Left ventricle myocardium inferior (tissue), 1 donor: Measurements from ENCODE around the gene HRH2. TPM values are rescaled to one million over a fixed set of nuclear protein-coding genes. Genes with fewer than 3 reads are reported as not detected.

Source experiments
- DNase-seq: peaks from one replicate; pipeline ENCODE4 v3.0.0-alpha.2; 2020
- H3K27ac ChIP-seq: fragments of 200-600 bp; replicated peaks from 2 replicates; pipeline ENCODE4 v1.8.0; 2021
- H3K27me3 ChIP-seq: fragments of 200-600 bp; 2 replicates; pipeline ENCODE4 v1.8.0; 2021; ENCODE audit warnings: low read depth
- H3K36me3 ChIP-seq: fragments of 200-600 bp; 2 replicates; pipeline ENCODE4 v1.8.0; 2021
- H3K4me1 ChIP-seq: fragments of 200-600 bp; 2 replicates; pipeline ENCODE4 v1.8.0; 2021
- H3K4me3 ChIP-seq: fragments of 200-600 bp; 2 replicates; pipeline ENCODE4 v1.8.0; 2021; ENCODE audit warnings: mild to moderate bottlenecking, moderate library complexity
- H3K9me3 ChIP-seq: fragments of 200-600 bp; replicated peaks from 2 replicates; pipeline ENCODE4 v1.8.0; 2021
- intact Hi-C: fragments of 100-400 bp; cut with micrococcal nuclease; formaldehyde crosslinking; loops from one replicate; pipeline ENCODE4 v1.11.0; 2022
- total RNA-seq: library from RNA; stranded (reverse); fragmentation: NEBNext Ultra II Directional; extraction: Animal tissue kit (Norgen Biotek cat#: 25700); gene quantifications from one replicate; pipeline ENCODE4 v1.2.1, GENCODE V29; 2021
- TF ChIP-seq, protein P1 (sequence below): fragments of 200-600 bp; IDR thresholded peaks from 2 replicates; pipeline ENCODE4 v1.8.0; 2021; ENCODE audit warnings: antibody characterized with exemption, mild to moderate bottlenecking, borderline replicate concordance
- donor health status: DM: no; HTN: yes; CAD: no; lungs with severe emphysema.

Gene HRH2
- total RNA-seq, 1 donor from 2014 or later, result 47.7 TPM

- no peaks in the 10 kb centered on the region for H3K4me1 ChIP-seq
- no peak overlapping the region for H3K4me3 ChIP-seq
- H3K9me3 ChIP-seq, result no peaks in the 10 kb centered on the region
- intact Hi-C loops, result no loop called here
- H3K27ac ChIP-seq, result no peak overlapping the region
- TF ChIP-seq, protein P1, sequence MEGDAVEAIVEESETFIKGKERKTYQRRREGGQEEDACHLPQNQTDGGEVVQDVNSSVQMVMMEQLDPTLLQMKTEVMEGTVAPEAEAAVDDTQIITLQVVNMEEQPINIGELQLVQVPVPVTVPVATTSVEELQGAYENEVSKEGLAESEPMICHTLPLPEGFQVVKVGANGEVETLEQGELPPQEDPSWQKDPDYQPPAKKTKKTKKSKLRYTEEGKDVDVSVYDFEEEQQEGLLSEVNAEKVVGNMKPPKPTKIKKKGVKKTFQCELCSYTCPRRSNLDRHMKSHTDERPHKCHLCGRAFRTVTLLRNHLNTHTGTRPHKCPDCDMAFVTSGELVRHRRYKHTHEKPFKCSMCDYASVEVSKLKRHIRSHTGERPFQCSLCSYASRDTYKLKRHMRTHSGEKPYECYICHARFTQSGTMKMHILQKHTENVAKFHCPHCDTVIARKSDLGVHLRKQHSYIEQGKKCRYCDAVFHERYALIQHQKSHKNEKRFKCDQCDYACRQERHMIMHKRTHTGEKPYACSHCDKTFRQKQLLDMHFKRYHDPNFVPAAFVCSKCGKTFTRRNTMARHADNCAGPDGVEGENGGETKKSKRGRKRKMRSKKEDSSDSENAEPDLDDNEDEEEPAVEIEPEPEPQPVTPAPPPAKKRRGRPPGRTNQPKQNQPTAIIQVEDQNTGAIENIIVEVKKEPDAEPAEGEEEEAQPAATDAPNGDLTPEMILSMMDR, result no peak
- peaks cover 84% of the 10 kb centered on the region for H3K27me3 ChIP-seq
- H3K36me3 ChIP-seq, result no peaks in the 10 kb centered on the region
- DNase-seq, result no peak
These were observed 83.7 kb downstream of the HRH2 start for GRCh38 chr5:175741556-175741955.

DNA sequence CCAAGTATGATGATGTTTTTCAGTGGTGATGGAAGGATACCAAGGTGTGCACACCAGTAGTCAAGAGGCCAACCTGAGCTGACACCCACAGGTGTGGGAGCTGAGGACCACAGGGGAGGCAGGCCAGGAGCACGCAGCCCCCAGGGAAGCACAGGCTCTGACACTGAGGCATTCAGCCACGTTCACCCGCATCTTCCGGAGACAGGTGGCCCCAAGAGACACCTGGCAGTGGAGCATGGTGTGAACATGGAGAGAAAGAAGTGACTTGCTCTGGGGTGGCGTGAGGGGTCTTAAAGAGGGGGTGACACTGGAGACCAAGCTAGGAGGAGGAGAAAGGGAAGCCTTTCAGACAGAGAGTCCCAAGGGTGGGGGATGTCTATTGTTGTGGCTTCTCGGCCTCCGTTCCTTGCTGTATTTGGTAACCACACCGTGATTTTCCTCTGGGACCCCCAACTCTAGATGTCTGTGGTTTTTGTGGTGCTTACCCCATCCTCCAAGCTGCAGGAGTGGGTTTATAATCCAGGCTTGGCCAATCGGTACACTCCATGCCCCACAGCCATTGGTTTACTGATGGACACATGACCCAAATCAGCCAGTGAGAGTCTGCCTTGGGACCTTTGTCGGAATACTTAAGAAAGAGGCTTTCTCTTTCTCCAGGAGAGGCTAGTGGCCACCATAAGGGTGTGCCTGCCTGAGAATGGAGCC is 84.6 kb downstream of the HRH2 start:
- TF ChIP-seq, protein P1, result no peak
- no peak for DNase-seq
- H3K4me1 ChIP-seq, result no peaks in the 10 kb centered on the region
- intact Hi-C loops, result no loop called here
- no peaks in the 10 kb centered on the region for H3K36me3 ChIP-seq
- H3K27ac ChIP-seq, result no peak overlapping the region
- peaks cover 78% of the 10 kb centered on the region for H3K27me3 ChIP-seq
- no peak overlapping the region for H3K4me3 ChIP-seq
- H3K9me3 ChIP-seq, result no peaks in the 10 kb centered on the region

DNA sequence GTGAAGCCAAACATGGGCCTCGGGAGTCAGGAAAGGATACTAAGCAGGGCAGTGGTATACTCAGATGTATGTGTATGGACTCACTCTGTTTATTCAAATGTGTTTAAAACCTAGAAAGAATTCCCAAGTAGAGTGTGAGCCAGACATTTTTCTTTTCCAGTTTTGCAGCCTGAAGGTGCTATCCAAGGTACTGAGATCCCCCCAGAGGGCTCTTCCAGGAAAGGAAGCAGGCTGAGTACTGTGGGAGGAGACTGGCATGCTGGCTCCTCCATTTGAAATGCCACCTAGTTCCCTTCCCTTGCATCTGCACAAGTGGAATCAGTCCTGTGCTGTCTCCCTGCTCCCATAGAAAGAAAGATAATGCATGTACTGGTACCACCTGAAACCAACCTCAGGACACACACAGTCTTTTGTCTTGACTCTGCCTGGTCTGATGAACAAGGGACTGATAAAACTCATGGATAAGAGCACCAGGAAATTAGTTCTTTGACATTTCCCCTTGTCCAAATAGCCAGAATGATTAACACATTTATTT is 85.9 kb downstream of the HRH2 start:
- H3K4me3 ChIP-seq, result no peak overlapping the region
- no peak for DNase-seq
- no peaks in the 10 kb centered on the region for H3K4me1 ChIP-seq
- TF ChIP-seq, protein P1, result no peak
- intact Hi-C loops, result no loop called here
- H3K27ac ChIP-seq, result no peak overlapping the region
- H3K9me3 ChIP-seq, result no peaks in the 10 kb centered on the region
- H3K27me3 ChIP-seq, result peaks cover 72% of the 10 kb centered on the region
- H3K36me3 ChIP-seq, result no peaks in the 10 kb centered on the region

DNA sequence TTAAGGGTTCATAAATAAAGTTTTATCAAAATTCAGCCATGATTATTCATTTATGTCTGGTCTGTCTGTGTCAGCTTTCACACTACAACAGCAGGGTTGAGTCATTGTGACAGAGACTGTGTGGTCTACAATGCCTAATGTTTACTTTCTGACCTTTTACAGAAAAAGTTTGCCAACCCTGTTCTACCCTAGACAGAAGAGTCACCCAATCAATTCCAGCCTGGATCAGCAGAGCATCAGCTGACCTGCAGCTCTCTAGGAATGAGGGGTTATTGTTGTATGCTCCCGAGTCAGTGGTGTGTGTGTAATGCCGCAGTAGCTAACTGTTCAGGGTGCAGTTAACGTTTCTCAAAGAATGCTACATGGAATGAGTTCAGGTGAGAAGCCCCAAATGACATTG is 87.3 kb downstream of the HRH2 start:
- intact Hi-C loops, result no loop called here
- TF ChIP-seq, protein P1, result no peak
- Histone ChIP-seq H3K36me3 (no peaks in the 10 kb centered on the region), H3K27me3 (peaks cover 72% of the 10 kb centered on the region), H3K4me1 (no peaks in the 10 kb centered on the region), H3K27ac (no peak overlapping the region), H3K4me3 (no peak overlapping the region), H3K9me3 (no peaks in the 10 kb centered on the region)
- DNase-seq, result no peak

- Histone ChIP-seq H3K36me3 (no peaks in the 10 kb centered on the region), H3K27me3 (peaks cover 71% of the 10 kb centered on the region)
- intact Hi-C loops, result no loop called here
These were observed 89.0 kb downstream of the HRH2 start for GRCh38 chr5:175746851-175747250.

More at GRCh38 chr5:175746851-175747250, 89.0 kb downstream of the HRH2 start:
- TF ChIP-seq, protein P1, result no peak
- H3K9me3 ChIP-seq, result no peaks in the 10 kb centered on the region
- no peak overlapping the region for H3K4me3 ChIP-seq
- no peak for DNase-seq
- no peak overlapping the region for H3K27ac ChIP-seq
- no peaks in the 10 kb centered on the region for H3K4me1 ChIP-seq
